Raji (cell line): ENCODE results near the gene SELENOF.

Experiments
- POLR2A ChIP-seq: IDR thresholded peaks from 2 replicates; pipeline ENCODE4 v1.6.1; 2011; ENCODE audit warnings: low read depth, low read length, control low read depth; ENCODE audit not compliant: insufficient read depth

The SELENOF gene

GRCh38 chr1:86849756-86850155 lies 64.2 kb downstream of the SELENOF start:
- TF ChIP-seq POLR2A, result no peak

DNA sequence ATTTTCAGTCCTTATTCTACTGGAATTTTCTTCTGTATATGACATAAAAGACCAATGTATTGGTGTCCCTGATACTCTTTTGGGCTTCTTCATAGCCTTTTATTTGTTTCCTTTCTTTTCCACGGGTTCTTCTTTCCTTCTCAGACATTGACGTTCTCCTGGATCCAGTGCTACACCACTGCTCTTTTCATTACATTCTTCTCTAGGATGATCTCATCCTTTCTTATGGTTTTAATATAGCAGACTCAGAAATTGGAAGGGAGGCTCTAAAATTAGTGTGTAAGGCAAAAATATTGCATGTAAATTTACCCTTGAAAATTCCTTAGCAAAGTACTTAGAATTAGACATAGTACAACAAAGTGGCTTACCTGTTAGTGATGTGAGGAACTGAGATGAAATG lies 65.3 kb downstream of the SELENOF start:
- no peak for TF ChIP-seq POLR2A

DNA sequence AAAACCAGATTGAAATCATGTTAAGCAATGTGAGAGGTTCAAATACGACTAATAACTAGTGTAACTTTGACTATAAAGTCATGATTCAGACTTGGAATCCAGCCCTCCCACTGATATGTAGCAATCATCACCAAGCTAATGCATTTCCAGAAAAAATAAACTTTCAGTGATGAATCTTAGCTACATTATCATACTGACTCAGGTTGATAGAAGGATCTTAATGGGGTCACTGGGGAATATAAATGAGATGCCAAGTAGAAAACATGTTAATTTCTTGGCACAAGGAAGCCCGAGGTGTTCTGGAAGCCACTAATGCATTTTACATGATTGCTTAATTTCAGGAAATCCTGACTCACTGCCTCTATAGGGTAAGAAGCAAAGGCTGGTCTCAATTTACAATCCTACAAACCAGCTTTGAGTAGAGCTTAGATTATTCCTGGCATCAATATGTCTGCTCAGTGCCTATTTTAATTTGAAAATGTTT lies 67.7 kb downstream of the SELENOF start:
- no peak for TF ChIP-seq POLR2A

DNA sequence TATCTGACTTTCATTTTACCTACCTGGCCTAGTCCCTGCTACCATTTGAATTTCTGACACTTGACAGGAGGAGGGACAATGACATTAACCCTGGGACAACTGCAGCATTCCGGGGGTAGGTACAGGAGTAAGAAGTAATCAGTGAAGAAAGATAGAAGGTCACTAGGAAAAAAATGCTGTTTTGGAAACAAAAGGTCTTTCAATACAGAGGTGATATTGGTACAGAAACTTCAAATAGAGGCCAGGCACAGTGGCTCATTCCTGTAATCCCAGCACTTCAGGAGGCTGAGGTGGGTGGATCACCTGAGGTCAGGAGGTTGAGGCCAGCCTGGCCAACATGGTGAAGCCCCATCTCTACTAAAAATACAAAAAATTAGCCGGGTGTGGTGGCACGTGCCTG lies 68.4 kb downstream of the SELENOF start:
- TF ChIP-seq POLR2A, result no peak

GRCh38 chr1:86841116-86841515 lies 72.8 kb downstream of the SELENOF start:
- TF ChIP-seq POLR2A, result no peak

GRCh38 chr1:86833461-86834215 lies 80.3 kb downstream of the SELENOF start:
- TF ChIP-seq POLR2A, result no peak

DNA sequence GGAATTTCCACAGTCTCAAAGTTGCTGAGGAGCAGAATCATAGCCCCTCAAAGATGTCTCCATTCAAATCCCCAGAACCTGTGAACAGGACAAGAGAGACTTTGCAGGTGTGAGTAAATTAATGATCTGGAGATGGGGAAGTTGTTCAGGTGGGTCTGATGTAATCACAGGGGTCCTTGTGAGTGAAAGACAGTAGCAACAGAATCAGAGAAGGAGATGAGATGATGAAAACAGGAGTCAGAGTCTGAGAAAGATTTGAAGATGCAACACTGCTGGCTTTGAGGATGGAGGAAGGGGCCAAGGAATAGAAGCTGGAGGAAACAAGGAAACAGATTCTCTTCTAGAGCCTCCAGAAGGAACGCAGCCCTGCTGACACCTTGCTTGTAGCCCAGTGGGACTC lies 81.5 kb downstream of the SELENOF start:
- peak; percentile 33; the same call in 1 of the 2 replicates for TF ChIP-seq POLR2A

DNA sequence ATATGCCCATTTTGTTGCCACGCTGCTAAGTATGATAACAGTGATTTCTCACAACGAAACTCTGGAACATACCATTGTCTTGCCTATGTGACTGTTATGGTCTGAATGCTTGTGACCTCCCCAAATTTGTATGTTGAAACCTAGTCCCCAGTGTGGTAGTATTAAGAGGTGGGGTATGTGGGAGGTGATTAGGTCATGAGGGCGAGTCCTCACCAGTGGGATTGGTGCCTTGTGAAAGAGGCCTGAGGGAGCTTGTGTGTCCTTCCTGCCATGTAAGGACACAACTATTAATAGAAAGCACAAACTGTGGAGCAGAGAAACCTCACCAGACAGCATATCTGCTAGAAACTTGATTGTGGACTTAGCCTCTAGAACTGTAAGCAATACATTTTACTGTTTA lies 84.6 kb downstream of the SELENOF start:
- no peak for TF ChIP-seq POLR2A

DNA sequence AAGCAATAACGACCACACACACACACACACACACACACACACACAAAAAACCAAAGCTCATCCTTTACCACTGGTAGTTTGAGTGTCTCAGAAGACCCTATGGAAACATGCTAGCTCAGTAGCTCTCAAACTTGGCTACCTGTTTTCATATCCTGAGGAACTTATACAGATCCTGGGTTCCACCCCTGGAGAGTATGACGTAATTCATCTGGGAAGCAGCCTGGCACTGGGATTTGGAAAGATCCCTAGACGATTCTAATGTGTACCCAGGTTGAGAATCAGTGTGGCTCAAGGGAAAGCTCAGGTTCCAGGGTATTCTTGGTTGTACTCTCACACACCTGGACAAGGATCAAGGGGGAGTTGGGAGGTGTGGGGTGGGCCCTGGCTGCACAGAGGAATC lies 85.9 kb downstream of the SELENOF start:
- no peak for TF ChIP-seq POLR2A

DNA sequence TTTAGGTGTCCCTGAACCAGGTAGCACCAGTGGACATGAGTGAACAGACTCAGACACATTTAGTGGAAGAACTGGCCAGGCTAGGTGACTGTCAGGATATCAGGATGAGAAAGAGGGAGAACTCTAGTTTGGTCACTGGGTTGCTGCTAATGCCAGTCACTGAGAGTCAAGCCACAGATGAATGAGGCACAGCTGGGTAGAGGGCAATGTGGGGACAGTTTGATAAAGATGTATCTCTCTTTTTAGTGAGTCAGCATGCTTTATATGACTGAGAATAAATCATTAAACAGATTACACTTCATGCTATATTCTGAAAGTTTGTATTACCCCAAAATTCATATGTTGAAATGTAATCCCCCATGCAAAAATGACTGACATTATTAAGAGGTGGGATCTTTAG lies 87.1 kb downstream of the SELENOF start:
- no peak for TF ChIP-seq POLR2A

- TF ChIP-seq POLR2A, result no peak
Measured at GRCh38 chr1:86825319-86825718, 88.6 kb downstream of the SELENOF start.

DNA sequence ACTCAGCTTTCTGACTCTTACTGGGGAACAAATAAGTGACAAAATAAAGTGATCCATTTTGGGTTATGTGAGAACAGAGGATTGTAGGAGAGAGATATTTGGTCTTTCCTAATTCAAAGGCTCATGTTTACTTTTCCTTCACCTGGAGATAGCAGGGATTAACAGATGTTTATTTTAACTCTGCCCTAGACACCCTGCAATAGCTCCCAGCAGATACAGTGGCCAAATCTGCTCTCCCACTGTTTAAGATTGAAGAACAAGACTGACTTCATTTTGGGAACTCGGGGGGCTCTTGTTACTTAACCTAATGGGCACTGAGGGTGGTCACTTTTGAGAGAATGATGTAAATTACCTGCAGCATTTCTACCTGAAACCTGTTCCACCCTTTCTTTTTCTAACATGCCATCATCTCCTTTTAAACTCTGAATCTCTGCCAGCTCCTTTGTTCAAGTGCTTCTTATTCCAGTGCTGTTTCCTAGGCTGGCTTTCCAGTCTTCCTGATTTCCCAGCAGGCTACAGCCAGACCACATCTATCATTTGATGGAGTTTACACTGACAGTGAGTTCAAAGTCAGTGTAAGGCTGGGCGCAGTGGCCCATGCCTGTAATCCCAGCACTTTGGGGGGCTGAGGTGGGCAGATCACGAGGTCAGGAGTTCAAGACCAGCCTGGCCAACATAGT lies 90.0 kb downstream of the SELENOF start:
- no peak for TF ChIP-seq POLR2A

DNA sequence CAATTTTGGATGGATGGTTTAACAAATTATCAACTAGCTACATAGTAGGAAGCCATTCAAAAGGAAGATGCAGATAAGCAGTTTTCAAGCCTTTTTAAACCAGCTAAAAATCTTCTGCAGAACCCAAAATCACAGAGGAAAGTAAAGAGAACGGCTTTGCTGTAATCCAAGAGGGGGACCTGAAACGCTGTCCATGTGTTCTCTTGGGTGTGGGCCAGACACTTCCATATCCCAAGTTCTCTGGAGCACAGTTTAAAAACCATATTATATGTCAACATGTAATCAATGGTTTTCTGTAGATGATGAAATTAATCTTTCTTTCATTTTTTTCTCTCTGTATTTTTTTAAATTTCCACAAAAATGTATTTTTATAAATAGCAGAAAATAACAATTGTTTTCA lies 90.5 kb downstream of the SELENOF start:
- no peak for TF ChIP-seq POLR2A

DNA sequence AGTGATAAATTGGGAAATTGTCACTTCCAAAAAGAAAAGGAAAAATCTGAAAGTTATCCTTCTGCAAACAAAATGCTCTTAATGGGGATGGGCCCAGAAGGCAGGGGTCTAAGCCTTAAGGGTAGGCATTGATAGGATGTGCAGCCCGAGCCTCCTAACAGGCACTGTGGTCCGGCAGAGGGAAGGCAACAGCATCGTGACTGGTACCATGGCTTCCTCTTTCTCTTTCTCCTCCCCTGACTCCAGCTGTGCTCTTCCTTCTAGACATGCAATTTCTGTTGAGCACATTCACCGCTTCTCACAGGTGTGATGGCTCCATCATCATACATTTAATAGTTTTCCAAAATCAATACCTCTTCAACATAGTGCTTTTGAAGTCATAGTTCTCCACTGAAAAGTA lies 91.5 kb downstream of the SELENOF start:
- TF ChIP-seq POLR2A, result no peak

- TF ChIP-seq POLR2A, result no peak
Measured at GRCh38 chr1:86821956-86822355, 92.0 kb downstream of the SELENOF start.
